Activated CD8-positive, alpha-beta memory T cell treated with anti-CD3 and anti-CD28 coated beads for 1 hour (primary cell): ENCODE data around the gene RANGAP1.
"Not testable (repeated sequence)": the region's sequence is repeated elsewhere in the genome, so short reads cannot be mapped to it uniquely, and the experiment has no call there.

Source experiments
- DNase-seq, 2 donors: peaks; one replicate each; pipeline ENCODE4 v3.0.0-alpha.2; 2020; ENCODE audit warnings: low read depth in 1 of 2; ENCODE audit errors: extremely low read depth in 1 of 2

RANGAP1 gene

DNA sequence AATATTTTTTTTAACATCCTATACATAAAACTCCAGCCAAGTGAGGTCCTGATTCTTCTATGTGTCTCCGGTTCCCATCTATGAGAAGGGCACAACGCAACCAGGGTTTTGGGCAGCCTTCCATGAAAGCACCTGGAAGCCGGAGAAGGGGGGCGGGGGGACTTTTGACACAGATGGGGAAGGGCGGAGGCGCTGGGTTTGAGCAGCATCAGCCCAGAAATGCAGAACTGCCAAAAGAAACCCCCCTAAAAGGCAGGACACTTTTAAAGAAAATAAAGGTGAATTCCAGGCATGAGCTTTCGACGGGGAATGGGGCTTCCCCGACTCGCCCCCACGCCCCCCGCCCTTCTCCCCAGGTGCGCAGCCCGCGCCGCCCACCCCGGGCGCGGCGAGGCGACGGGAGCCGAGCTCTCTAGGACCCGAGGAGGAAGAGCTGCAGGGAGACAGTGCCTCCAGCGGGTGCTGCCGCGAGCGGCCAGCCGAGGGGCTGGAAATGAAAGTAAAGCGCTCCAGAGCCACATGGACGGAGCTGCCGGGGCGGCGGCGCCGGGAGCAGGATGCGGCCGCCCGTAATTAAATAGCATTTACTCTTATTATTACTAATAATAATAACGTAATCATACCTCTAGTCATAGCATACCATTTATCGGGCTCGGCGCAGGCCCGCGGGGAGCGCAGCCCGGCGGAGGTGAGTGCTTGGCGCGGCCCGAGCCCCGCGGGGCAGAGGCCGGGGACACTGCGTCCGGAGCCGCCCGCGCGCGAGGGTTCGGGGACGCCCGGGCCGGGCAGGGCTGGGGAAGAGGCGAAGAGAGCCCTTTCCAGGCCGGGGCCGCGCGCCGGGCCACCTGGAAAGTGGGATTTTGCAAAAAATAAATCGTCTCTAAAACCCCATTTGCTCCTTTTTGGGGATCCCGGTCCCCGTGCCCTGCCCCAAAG lies 15.4 kb upstream of the RANGAP1 start, which contains the start of gene ZC3H7B:
ZC3H7B (plus strand) TSS at position 441 of the 936 bp plus-strand sequence. CDS start 19,136 bp downstream, outside the sequence.
- DNase-seq: peak; percentile 52 to 67

DNA sequence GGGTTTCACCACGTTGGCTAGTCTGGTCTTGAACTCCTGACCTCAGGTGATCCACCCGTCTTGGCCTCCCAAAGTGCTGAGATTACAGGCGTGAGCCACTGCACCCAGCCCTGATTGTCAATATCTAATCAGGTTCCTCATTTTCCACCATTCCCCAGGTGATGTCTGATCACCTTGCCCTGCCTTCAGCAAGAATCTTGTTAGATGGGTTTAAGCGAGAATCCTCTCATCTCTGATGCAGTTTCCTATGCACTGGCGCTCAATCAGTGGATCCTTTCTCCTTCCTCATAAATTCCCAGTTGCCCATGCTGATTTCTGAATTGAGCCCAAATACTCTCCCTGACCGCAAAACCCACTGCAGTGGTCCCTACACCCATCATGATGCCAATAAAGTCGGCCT lies 14.7 kb upstream of the RANGAP1 start:
- DNase-seq: no peak

DNA sequence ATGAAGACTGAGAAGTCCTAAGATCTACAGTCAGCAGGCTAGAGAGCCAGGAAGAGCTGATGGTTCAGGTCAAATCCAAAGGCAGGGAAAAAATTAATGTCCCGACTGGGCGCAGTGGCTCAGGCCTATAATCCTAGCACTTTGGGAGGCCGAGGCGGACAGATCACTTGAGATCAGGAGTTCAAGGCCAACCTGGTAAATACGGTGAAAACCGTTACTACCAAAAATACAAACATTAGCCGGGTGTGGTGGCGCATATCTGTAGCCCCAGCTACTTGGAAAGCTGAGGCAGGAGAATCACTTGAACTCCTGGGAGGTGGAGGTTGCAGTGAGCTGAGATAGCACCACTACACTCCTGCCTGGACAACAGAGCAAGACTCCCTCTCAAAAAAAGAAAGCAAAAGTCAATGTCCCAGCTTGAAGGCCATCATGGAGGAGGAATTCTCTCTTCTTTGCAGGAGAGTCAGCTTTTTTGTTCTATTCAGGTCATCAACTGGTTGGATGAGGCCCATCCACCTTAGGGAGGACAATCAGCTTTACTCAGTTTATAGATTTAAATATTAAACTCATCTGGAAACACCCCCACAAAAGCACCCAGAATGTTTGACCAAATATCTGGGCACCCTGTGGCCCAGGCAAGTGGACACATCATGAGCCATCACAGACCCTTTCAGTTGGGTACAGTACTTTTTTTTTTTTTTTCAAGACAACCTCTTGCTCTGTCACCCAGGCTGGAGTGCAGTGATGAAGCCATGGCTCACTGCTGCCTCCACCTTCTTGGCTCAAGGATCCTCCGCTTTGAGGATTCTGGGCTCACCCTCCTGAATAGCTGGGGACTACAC lies 11.1 kb upstream of the RANGAP1 start:
- DNase-seq: no peak

DNA sequence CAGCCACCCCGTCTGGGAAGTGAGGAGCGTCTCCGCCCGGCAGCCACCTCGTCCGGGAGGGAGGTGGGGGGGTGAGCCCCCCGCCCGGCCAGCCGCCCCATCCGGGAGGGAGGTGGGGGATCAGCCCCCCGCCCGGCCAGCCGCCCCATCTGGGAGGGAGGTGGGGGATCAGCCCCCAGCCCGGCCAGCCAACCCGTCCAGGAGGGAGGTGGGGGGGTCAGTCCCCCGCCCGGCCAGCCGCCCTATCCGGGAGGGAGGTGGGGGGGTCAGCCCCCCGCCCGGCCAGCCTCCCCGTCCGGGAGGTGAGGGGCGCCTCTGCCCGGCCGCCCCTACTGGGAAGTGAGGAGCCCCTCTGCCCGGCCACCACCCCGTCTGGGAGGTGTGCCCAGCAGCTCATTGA lies 8.8 kb upstream of the RANGAP1 start:
- DNase-seq: not testable (repeated sequence)

DNA sequence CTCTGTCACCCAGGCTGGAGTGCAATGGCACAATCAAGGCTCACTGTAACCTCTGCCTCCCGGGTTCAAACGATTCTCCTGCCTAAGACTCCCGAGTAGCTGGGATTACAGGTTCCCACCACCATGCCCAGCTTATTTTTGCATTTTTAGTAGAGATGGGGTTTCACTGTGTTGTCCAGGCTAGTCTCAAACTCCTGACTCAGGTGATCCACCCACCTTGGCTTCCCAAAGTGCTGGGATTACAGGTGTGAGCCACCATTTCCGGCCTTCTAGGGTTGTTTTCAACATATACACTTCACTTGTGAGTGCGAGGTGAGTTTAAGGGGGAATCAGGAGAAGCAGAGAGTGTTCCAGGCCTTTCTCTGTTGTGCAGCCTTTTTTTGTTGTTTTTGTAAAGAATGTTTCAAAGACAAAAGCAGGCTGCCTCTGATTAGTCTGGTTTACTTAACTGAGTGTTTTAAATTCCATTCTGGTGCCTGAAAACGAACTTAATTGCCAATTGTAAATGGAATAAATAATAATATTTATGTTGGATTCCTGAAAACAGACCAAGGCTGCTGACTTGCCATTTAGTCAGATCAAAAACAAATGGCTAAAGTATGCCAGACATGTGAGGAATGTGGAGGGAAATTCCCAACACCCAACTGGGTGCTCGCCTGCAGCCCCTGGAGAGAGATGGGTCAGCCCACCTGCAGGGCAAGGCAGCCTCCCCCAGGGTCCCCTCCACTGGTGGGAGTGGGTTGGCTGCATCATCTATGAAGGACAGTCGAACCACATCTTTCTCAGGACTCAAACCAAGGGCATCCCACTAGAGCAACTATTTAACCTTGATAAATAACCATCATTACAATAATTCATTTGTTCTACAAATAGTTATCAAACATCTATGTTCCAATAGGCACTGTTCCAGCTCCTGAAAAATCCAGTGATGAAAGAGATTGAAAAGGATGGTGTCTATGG lies 4.6 kb upstream of the RANGAP1 start:
- DNase-seq: no peak

DNA sequence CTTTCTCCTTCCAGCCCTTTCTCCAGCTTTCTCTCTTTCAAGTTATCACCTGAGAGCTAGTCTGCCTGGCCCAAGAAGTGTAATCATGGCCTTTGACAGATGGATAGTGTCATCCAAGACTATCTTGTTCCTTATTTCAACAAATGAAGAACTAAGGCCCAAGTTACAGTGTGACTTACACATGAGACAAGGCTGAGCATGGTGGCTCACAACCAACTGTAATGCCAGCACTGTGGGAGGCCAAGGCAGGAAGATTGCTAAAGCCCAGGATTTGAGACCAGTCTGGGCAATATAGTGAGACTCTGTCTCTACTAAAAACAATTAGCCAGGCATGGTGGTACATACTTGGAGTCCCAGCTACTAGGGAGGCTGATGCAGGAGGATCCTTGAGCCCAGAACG lies 3.7 kb upstream of the RANGAP1 start:
- no peak for DNase-seq

DNA sequence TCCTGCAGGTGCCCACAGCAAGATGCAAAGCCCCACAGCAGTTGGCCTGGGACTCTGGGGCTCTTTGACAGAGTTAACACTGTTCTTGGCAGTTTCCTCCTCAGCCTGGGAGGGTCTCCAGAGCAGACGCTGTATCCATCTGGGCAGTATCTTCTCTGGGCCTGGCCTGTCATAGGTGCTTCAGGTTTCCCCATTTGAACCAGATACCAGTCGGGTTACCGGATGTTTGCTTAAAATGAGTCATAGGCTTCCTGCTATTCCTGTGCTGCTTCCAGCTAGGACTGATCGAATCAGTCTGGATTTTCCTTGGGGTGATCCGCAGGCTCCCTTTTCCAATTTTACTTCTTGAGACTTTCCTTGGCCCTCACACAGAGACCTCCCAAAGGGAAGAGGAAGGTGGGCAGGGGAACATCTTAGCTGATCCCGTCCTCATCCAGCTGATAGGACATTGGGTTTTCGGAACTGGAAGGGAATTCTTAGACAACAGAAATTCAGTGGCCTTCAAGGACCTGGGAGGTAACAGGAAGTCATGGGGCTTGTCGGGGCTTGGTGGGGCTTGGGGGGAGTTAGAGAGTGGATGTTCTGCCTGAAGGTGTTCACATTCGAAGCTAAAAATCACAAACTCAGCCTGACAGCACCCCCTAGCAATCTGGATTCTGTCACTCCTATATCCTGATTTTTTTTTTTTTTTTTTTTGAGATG lies 2.4 kb upstream of the RANGAP1 start:
- no peak for DNase-seq

DNA sequence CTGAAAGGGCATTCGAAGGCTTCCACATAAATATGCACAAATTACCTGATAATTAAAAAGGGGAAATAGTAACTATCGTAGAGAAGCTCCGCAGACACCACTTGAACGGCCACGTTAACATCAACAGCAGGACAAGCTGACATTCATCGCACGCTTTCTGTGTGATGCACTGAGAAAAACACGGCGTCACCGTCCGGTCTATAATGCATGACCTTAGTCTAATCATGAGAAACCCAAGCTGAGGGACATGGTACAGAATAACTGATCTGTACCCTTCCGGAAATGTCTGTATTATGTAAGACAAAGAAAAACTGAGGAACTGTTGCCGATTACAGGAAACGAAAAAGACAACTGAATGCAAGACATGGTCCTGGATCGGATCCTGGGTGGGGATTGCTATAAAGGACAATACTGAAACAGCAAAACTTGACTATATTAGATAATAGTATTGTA lies 678 bp upstream of the RANGAP1 start:
- no peak for DNase-seq

DNA sequence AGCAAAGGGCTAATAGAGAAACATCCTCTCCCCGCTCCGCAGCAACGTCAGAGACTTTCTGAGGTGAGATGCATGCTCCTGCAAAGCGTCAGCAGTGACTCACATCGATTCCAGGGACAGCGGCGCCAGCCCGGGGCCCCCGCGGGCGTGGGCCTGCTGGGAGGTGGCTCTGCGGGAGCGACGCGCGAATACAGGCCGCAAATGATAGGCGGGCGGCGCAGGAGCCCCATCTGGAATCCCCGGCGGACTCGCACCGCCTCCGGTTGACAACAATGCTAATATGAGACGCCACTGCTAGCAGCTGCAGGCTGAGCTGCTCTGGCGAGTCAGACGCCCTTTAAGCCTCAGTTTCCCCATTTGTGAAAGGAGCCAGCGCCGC lies 557 bp downstream of the RANGAP1 start:
- peak; percentile 62 to 69 for DNase-seq

DNA sequence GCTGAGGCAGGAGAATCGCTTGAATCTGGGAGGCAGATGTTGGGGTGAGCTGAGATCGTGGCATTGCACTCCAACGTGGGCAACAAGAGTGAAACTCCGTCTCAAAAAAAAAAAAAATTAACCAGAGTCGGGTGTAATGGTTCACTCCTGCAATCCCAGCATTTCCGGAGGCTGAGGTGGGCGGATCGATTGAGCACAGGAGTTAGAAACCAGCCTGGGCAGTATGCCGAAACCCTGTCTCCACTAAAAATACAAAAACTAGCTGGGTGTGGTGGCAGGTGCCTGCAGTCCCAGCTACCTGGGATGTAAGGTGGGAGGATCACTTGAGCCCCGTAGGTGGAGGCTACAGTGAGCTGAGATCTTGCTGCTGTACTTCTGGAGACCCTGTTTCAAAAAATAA lies 1.5 kb downstream of the RANGAP1 start:
- no peak for DNase-seq

DNA sequence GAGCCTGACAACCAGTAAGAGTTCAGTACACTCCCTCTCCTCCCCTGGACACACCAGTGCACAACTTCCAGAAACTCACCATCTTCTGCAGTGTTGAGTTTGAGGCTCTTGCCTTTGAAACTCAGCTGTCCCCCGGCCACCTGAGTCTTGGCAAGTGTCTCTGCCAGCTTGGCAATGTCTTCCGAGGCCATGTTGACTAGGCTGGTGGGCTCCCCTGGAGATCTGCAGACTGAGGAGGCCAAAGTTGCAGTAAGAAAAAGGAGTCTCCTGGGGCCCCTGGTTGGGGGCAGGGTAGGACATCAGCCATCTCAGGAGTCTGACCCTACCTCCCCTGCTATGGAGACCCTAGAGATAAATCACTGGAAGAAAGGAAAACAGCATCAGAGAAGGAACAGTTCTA lies 5.1 kb downstream of the RANGAP1 start:
- DNase-seq: no peak

DNA sequence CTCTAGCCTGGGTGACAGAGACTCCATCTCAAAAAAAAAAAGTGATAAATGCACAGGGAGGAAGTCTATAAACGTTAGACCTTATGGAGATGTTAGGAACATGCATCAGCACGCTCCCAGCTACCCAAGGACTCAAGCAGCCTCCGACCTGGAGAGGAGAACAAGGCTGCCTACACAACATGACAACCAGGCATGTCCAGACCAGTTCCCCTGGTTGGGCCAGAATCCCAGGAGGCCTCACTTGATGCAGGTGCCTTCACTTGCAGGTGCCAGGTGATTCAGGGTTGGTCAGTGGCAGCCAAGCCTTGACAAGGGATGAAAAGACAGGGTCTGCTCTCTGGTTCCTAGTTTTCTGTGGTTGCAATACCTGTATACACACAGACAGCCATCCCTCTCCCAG lies 5.9 kb downstream of the RANGAP1 start:
- no peak for DNase-seq

DNA sequence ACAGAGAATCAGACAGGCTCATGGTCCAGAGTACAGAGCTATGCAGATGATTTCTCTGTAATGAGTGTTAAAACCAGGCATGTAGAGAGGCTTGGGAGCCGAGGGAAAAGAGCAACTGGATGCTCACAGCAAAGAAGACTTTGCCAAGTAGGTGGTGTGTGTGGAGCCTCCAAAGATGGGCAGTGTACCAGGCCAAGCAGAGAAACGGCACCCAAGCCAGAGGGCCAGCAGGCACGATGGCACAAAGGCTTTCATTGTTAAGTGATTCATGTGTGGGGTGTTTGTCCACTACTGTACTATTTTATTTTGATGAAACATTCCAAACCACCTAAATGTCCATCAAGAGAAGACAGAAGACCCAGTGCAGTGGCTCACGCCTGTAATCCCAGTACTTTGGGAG lies 11.1 kb downstream of the RANGAP1 start:
- no peak for DNase-seq

DNA sequence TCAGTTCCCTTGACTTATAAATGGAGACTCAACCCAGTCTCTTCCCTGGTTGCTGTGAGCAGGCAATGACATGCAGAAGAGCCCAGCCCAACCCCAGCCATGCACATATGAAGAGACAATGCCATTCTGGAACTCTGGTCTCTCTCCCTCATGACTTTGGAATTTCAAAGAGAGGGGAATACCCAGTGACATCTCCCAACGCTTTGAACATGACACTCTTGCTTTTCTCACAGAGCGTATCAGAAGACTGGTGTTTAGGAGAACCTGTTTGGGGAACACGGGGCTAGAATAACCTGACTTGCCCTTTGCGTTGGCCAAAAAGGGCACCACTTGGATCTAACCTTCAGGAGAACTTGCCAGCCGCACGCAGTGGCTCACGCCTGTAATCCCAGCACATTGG lies 12.9 kb downstream of the RANGAP1 start:
- DNase-seq: no peak

DNA sequence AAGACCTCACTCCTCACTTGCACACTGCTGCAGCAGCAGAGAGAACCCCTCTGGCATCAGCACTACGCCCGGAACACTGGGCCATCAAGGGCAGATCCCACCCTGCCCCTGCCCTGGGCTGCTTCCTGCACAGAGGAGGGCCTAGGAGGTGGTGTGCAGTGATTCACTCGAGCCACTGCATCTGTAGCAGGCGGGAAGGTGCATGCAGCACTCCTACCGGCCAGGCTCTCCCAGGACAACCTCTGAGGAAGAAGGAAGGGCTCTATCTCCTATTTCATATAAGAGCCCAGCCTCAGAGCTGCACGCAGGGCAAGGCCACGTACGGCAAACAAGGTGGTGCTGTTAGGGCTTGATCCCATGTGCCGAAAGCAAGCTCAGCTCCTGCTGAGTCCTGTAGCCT lies 14.2 kb downstream of the RANGAP1 start:
- no peak for DNase-seq

DNA sequence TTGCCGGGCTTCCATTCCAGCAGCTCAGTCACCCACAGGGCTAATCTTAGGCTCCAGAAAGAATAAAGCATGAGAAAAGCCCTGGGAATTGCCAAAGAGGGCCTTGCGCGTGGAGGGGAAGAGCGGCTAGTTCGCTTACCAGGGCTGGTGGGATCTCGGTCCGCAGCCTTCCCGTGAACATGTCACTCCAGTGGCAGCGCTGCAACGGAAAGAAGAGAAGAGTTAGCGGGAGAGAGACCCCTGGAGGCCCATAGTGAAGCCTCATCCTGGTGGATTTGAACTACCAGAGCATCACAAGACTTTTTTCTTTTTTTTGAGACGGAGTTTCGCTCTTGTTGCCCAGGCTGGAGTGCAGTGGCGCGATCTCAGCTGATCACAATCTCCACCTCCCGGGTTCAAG lies 18.0 kb downstream of the RANGAP1 start:
- no peak for DNase-seq

DNA sequence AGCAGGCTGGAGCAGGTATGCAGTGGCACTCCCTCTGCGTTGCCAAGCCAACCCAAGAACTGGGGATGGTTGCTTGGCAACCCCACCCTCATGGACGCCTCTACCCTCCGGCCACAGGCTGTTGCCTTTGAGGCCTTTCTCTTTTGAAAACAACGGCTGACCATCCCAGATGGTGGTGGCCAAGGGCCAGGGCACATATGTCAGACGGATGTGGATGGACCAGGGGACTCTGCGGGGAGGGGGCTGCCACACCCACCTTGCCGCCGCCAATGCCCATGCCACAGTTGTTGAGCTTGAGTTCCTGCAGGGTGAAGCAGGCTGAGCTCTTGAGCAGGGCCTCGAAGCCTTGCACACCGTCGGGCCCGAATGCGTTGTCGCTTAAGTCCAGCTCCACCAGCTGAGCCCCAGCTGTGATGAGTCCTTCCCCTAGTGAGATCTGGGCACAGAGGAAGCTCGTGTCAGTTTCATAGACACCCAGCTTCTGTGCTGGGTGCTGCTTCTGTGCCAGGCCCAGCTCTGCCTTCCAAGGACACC lies 21.5 kb downstream of the RANGAP1 start:
- DNase-seq: no peak

DNA sequence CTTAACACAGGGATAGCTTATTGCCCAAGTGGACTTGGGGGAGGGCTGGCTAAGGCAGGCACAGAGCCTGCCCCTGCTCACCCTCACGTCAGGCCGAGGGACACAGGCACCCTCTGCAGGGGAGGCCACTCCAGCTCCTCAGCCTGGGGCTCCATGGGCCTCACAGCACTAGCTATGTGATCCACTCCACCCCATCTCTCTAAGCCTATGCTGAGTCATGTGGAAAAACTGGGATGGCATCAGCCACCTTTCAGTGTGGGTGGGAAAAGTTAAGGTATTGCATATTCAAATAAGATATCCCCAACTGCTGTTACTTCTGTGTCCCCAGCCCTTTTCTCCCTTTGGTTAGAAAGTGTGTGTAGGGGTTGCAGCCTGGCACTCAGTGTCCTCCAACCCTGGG lies 22.3 kb downstream of the RANGAP1 start:
- no peak for DNase-seq

DNA sequence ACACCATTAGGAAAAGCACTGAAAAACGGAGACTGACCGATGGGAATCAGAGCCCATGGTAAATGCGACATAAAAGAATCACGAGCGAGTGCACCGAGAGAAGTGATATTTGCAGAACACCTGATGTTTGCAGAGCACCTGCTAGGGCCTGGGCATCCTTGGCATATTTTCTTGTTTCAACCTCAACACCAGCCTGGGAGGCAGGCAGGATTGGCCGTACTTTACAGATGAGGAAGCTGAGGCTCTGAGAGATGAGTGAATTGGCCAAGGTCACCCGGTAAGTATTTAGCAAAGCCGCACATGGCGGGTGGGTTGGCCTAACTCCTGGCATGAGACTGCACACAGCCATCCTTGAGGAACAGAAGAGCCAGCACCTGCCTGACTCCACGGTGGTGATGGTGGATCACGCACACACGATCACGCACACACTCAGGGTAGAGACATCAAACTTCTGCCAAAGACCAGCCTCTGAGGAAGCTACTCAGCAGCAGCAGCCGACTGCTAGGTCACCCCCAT lies 23.7 kb downstream of the RANGAP1 start:
- DNase-seq: no peak
